Omental fat pad (tissue), 4 donors: Measurements from ENCODE around the gene DLGAP1. TPM values are rescaled to one million over a fixed set of nuclear protein-coding genes. Genes with fewer than 3 reads are reported as not detected.
A peak's percentile ranks its signal among the peaks of the same experiment; 100 is the strongest.
"Not testable (repeated sequence)": the region's sequence is repeated elsewhere in the genome, so short reads cannot be mapped to it uniquely, and the experiment has no call there.

Experiments used
- ATAC-seq: fragments of 150-250 bp; one replicate; pipeline ENCODE4 v1.9.1; 2016; ENCODE audit warnings: mild to moderate bottlenecking, moderate library complexity; ENCODE audit not compliant: low FRiP score
- DNase-seq: peaks from one replicate; pipeline ENCODE4 v3.0.0-alpha.2; 2019; ENCODE audit warnings: low spot score
- total RNA-seq, 4 donors: library from RNA; depleted of rRNA; stranded (reverse); fragments of >200 nt; gene quantifications; one replicate each; pipeline ENCODE4 v1.1.0, GENCODE V29; 2016
- TF ChIP-seq, protein P1 (sequence below), 3 donors: fragments of 450-650 bp; IDR thresholded peaks; one replicate each; pipeline ENCODE4 v1.5.1; 2016 to 2017; ENCODE audit warnings: antibody characterized with exemption in 3 of 3, mild to moderate bottlenecking in 3 of 3, moderate library complexity in 2 of 3

The DLGAP1 gene
- total RNA-seq, 4 donors from 2014 or later = 1.5 to 8.0 (median 5.4) TPM

DNA sequence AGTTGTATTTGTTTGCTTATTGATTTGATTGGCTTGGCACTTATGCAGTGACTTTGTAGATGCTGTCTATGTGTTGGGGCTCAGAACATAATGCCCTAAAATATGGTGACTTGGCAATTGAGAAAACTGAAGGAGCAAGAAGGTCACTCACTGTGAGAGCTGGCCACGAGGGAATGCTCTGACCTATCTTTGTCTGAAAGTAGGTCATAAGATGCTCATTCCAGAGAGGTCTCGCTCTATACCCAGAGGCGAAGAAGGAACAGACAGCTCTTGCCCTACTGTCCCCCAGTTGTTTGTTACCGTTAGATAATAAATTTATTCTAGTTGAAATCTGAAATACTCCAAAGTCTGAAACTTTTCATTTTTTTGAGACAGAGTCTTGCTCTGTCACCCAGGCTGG is 846.6 kb downstream of the DLGAP1 start:
- ATAC-seq (no peak), DNase-seq (no peak)
- TF ChIP-seq, protein P1, sequence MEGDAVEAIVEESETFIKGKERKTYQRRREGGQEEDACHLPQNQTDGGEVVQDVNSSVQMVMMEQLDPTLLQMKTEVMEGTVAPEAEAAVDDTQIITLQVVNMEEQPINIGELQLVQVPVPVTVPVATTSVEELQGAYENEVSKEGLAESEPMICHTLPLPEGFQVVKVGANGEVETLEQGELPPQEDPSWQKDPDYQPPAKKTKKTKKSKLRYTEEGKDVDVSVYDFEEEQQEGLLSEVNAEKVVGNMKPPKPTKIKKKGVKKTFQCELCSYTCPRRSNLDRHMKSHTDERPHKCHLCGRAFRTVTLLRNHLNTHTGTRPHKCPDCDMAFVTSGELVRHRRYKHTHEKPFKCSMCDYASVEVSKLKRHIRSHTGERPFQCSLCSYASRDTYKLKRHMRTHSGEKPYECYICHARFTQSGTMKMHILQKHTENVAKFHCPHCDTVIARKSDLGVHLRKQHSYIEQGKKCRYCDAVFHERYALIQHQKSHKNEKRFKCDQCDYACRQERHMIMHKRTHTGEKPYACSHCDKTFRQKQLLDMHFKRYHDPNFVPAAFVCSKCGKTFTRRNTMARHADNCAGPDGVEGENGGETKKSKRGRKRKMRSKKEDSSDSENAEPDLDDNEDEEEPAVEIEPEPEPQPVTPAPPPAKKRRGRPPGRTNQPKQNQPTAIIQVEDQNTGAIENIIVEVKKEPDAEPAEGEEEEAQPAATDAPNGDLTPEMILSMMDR (IDR thresholded peaks at IDR 0.05) = no peak

DNA sequence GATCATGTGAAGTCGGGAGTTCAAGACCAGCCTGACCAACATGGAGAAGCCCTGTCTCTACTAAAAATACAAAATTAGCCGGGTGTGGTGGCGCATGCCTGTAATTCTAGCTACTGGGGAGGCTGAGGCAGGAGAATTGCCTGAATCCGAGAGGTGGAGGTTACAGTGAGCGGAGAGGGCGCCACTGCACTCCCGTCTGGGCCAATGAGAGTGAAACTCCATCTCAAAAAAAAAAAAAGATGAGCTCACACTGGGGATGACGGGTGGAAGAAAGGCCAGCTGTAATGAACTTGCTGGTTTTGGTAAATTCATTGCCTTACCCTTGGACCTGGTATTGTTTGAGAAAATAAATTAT is 847.0 kb downstream of the DLGAP1 start:
- not testable (repeated sequence) for DNase-seq, ATAC-seq

DNA sequence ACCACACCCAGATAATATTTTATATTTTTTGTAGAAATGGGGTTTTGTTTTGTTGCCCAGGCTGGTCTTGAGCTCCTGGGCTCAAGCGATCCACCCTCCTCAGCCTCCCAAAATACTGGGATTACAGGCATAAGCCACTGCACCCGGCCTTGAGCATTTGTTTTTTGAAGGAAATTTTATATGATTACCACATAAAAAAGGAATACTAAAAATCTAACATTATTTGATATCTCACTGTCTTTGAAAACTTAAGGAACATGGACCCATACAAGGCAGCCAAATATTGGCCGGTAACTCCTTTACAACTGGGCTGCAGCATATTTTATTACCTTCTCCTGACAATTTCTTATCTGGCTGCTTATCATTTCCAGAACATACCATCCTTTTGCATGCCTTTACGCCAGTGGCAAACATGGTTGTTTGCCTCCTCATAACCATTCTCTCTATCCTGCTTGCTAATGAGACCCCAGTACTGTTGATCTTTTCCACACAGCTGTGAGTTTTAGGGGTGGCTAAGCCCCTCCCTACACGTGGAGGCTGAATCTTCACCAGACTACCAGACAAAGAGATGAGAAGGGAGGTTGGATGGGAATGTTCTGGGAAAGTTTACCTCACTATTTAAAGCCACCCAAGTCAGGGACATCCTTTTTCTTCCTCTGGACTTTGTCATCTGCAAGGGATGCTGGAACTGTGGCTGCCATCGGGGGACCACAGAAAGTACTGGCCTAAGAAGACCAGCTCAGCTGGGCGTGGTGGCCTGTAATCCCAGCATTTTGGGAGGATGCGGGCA is 847.6 kb downstream of the DLGAP1 start:
- ATAC-seq (no peak), DNase-seq (no peak)
- TF ChIP-seq, protein P1 (IDR thresholded peaks at IDR 0.05) = no peak

DNA sequence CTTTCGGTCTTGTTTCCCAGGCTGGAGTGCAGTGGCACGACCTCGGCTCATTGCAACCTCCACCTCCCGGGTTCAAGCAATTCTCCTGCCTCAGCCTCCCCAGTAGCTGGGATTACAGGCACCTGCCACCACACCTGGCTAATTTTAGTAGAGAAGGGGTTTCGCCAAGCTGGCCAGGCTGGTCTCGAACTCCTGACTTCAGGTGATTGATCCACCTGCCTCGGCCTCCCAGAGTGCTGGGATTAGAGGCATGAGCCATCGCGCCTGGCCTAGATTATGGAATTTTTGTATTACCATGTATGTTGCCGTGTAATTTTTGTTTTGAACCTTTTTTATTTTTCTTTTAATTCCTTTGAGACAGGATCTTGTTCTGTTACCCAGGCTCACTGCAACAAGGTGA is 848.2 kb downstream of the DLGAP1 start:
- not testable (repeated sequence) for ATAC-seq, DNase-seq

DNA sequence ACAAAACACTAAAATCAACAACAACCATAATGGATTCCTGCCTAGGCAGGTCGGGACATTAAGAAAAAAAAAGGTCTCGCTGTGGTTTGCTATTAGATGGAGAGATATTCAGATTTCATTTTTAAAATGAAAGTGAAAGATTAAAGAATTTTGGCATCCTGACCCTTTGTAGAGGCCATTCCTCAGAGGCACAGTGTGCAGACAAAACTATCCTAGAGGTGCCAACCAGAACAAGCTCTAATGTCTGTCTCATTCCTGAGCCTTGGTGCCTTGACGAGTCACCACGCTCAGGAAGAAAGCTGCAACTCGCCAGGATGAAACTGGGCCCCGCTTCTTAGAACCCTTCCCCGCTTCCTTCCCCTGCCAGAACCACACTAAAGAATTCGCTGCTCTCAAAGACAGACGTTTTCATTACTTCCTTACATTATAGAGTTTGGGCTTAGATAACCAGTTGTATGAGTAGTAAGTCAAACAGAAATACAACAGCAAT is 849.1 kb downstream of the DLGAP1 start:
- TF ChIP-seq, protein P1 (IDR thresholded peaks at IDR 0.05) = no peak
- no peak for ATAC-seq
- DNase-seq = no peak

DNA sequence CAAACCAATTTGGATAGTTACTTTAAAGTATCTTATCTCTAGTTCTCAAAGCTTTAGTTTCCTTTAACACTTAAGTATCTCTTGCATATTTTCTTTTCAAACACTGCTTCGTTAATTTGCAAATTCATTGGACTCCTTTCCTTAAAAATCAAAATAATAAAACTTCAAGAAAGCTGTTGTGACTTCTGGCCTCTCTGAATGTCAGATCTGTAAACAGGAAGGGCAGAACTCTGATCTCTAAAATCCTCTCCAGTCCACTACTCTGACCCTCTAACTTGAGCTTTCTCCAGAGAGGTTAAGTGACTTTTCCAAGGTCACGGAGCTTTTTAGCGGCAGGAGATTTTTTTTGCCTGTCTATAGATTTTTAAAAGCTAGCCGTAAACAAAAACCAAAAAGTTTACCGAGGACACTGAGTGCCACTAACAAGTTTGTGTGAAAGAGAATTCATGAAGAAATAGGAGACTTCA is 849.6 kb downstream of the DLGAP1 start:
- ATAC-seq (no peak), DNase-seq (no peak)
- TF ChIP-seq, protein P1 (IDR thresholded peaks at IDR 0.05) = no peak

DNA sequence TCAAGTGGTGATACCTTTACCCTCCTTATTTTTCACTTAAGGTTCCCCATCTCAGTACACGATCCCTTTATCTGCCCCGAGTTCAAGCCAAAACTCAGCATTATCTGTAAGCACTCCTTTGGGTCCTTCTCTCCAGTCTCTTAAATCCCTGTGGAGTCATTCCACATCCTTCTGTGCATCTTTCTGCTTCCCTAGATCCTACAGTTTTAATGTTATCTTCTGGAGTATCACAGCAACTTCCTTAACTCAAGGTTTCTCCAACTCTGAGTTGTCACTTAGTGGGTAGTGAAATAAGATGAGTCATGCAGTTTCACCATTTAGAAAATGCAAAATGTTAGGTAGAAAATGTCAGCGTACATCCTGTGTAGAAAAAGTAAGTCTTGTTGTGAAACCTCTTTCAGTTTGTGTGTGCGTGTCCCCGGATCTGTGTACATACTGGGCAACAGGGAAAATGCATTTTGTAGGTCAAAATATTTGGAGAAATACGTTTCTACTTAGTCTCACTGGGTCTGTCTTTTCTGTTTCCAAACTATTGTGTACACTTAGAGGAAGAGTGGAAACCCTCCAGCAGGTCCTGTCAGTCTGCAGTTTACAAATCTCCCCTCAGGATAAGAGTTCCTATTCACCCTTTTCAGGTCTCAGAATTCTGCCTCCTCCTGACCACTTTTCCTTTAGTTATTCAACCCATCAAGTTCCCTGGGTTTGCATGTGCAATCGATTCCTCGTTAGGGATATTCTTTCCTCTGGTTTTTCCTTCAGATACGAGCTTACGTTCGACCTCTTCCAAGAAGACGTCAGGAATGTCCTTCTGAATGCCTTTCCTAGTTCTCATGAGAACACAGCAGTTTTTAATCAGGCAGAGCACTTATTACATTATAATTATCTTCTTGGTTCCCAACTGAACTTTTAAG is 850.4 kb downstream of the DLGAP1 start:
- ATAC-seq (peak; percentile 53), DNase-seq (no peak)
- TF ChIP-seq, protein P1 (IDR thresholded peaks at IDR 0.05) = no peak

DNA sequence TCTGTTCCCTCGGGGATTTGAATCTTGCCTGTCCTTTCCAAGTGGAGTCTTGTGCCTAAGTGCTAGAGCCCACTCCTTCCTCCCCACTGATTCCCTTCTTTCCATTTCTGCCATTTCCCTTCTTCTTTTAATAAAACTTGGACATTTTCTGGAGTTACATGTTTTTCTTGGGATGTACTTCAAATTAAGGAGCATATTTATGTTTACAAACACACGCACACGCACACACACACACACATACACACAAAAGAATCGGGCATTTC is 850.9 kb downstream of the DLGAP1 start:
- no peak for ATAC-seq

More for the DNA sequence above, 850.9 kb downstream of the DLGAP1 start:
- TF ChIP-seq, protein P1 (IDR thresholded peaks at IDR 0.05) = no peak
- no peak for DNase-seq
